COLO668 (cell line): ENCODE measurements around the gene MYT1.

Source experiments
- DNase-seq: peaks from one replicate; lab custom pipeline; 2025; ENCODE audit not compliant: unreplicated experiment; lab: John Stamatoyannopoulos, UW

The MYT1 gene

DNA sequence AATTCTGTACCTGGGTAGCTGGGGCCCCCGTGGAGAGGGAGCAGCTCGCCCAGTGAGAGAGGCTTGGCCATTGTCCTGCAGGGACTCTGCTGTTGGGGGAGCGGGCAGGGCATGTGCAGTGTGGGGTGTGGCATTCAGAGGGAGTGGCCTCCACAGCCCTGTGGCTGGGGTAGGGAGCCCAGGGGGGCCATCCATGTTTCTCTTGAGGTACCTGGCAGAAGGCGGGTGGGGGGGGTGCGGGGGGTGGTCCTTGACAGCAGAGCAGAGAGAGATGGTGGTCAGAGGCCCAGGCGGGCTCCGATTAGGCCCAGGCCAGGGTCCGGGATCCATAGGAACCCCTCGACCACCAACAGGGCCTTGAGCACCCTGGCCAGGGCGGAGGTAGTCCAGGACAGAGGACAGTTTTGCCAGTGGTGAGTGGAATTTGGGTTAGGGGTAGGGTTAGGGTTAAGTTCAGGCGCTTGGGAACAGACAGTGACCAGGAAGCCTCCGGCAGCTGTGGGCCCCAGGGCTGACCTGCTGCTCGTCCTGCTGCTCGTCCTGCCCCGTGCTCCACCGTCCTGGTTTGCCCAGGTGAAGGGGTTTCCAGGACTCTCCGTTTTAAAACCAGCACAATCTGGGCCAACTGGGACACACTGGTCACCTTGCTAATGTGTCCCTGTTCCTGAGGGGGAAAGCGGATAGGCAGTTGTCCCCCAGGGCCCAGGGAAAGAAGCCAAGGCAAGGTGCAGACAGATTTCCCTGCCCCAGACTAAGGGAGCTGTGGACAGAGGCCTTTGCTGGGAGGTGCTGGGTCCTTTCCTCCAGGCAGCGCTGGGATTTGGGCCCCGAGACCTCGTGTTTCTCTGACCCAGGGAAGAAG, 24.8 kb upstream of the MYT1 start:
- no peak for DNase-seq

DNA sequence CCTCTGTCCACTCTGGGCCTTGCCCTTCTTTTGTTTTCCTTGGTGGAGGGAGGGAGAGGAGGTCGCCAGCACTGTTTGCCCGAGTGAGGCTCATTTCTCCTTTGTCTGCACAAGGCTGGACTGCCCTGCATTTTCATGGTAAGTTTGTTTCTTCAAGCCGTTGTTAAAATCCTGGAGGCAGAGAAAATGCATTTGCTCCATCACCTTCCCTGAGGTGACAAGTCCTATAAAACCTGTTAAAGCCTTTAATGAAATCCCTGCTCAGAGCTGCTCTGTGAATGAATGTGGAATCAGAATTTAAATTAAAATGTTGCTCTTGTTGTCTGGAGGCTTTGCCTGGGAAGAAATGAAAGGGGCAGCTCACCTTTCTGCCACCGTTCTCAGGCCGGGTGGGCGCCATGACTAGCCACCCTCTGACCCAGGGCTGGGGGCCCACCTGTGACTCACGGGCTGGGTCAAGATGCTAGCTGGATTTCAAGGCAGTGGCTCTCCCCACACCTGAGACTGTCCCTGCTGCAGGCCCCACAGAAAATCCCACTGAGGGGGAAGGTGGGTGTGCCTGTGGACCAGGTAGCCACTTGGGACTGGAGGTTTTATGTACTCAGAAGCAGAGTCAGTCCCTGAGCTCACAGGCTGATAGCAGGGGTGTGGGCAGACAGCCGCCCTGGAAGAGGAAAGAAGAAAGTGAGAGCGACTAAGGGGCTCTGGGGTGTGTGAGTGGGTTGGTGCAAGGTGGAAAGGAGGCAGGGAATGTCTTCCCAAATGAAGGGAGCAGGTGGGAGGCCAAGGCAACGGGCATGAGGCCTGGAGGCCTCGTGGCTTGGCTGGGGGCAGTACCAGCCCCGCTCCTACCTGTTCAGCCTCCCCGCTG, 24.0 kb upstream of the MYT1 start:
- DNase-seq = no peak

DNA sequence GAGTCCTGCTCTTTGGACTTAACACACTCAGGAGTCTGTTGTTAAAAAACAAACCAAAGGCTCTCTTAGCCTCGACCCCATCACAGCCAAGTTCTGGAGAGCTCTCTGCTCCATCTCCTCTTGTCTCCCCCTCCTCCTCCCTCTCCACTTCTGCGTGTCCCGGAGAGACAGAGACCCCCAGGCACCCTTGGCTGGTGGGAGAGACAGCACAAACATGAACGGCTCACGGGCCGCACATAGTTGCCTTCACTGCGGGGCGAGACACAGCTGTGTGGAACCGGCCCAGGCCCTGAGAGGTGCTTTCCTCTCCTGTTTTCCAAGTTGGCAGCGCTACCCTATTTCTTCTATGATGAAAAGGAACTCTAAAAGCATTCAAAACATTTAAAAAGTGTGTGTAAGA, 23.3 kb upstream of the MYT1 start:
- DNase-seq = no peak

DNA sequence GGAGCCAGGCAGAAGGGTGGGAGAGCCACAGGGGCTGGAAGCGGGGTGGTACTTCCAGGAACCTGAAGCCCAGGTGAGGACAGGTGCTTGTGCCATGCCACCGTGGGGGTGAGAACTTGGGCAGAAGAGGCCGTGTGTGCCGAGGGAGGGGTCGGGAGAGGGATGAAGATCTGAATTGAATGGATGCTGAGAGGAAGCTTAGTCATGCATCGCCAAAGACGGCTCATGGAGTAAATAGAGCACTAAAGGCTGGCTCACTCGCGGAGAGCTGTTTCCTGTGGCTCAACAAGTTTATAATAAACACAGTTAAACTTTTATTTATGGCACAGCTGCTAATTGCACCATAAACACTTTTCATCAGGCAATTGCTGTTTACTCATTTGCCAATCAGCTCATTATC, 21.7 kb upstream of the MYT1 start:
- peak; percentile 78 for DNase-seq

DNA sequence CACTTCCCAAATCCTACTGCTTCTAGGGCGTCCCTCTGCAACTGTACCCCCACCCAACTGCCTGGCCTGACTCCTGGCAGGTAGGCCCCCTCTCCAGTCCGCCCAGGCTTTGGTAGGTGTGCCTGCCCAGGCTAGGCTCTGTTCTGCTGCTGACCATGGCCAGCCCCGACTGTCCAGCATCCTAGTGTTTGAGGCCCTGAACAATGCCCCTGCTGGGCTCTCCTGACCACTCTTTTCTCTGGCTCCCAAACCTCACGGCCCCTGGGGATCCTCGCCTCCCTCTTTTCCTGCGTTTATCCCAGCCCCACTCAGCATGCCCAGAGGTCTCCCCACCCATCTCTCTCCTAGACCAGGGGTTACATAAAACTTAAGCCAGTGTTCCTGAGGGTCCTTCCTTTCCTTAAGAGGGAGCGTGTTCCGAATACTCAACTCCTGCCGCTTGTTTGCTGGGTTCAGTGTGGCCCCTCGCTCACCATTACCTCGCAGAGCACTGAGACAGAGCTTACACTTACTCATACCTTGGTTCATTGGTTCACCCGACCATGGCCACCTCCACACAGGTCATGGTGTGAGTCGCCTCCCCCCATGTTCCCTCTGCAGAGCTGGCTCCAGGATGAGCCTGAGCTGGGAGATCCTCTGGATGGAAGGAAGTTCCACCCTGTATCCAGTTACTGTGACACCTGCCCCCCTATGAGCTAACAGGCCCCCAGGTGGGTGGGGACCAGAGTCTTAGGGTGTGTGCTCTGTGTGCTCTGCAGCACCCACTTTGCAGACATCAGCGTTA, 21.0 kb upstream of the MYT1 start:
- DNase-seq = no peak

DNA sequence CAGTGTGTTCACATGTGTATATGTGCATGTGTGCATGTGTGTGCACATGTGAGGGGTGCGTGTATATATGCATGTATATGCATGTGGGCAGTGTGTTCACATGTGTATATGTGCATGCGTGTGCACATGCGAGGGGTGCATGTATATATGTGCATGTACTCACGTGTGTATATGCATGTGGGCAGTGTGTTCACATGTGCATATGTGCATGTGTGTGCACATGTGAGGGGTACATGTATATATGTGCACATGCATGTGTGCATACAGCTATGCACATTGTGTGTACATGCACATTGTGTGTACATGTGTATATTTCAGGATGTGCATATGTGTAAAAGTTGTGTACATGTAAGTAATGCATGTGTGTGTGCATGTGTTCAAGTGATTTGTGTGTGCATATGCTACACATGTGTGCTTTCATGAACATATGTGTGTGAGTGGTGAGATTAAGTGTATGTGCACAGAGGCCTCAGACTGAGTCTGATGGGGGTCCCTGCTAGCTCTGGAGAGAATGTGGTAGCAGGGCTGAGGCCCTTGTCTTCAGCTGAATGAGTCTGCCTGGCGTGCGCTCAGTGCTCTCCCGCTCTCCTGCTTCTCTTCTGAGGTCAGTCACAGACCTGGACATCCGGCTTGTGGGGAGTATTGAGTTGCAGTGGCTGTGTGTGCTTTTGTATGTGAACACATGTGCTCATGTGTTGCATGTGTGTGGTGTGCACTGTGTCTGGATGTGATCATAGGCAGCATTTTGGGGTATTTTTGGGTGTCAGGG, 19.9 kb upstream of the MYT1 start:
- no peak for DNase-seq

DNA sequence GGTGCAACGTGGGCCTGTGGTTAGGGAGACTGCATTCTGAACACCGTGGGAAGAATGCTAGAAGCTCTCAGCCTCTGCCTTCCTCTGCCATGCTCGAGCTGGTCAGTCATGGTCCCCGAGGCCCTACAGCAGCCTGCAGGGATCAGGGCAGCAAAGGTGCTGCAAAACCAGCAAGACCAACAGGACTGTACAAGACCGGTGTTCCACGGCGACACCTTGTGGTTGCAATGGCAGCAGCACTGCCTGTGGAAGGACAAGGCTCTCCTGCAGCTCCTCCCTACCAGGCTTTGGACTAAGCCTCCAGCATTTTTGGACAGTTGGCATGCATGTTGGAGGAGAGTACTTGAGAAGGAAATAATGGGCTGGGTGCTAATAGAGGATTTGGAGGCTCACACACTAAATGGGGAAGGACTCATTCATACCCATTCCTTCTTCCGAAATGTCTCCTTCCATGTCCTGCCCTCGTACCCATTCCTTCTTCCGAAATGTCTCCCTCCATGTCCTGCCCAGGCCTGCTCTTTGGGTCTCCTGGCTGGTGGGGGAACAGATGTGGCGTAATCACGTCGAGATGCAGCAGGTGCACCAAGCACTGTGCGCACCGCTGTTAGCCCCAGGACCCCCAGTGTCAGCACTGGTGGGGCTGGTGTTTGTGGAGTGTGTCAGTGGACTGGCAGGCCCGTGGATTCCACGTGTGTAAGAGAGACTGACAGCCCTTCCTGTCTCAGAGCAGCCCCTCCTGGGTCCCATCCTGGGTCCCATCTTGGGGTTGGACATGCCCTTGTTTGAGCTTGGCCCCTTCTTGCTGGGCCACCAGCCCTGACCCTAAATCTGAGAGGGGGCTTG, 18.6 kb upstream of the MYT1 start:
- peak; percentile 17 for DNase-seq

DNA sequence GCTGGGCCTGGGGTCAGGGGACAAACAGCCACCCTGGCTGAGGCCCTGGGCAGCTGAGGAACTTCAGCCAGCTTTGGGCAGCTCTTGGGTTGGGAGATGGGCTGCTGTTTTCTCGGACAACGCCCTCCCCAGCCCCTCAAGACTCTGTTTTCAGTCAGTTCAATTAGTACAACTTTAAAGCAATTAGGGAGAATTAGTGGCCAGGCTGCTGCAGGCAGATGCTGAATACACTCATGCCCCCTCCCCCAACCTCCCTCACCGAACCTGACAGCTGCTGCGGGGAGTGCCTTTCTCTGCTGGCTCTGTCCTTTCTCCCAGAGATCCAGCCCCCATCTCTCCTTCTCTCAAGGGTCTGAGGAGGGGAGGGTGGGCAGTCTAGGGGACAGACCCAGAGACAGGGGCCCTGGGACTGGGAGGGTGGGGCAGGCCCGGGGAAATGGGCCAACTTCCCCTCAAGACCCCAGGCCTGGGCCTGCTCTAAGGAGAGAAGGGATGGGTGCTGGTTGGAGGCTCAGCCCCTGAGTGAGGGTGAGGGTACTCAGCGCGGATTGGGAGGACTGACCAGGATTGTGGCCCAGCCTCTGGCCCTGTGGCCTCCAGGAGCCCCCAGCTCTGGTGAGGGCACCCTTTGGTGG, 17.8 kb upstream of the MYT1 start:
- DNase-seq = peak; percentile 58

DNA sequence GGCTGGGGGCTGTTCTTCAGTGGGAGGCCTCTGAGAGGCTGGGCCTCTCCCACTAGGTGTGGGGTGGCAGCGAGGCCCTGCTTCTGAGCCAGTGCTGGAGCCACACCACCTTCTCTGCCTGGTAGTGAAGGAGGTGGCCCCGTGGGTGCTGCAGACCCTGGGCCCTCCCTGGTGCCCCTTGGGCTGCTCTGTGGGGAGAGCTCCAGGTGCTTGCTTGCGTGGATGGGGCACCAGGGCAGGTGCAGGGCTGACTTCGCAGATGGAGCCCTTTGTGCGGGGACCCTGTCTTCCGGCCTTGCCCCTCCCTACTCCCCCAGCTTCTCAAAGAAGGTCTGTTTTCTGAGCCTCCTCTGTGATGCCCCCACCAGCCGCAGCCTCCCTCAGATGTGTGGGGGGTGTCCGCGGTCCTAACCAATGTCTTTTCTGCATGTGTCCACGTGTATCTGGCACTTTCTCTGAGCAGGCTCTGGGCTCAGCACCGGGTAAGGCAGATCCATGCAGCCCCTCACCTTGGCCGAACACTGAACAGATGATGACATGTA, 17.2 kb upstream of the MYT1 start:
- no peak for DNase-seq

DNA sequence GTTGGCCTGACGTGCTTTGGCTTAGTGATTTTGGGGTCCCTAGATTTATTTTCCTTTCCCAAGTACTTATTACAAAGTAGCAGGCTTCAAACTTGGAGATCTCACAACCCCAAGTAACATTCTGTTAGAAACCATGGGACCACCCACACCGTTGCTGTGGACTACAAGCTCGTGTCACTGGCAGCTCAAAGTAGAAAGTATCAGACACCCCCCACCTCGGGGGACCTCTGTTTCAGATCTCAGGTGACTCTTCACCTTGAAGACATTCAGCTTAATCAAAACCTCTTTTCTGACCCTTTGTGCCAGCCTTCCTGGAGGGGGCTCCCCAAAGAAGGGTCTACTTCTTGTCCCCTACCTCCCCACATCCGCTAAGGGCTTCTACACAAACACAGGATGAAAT, 15.7 kb upstream of the MYT1 start:
- DNase-seq = no peak

DNA sequence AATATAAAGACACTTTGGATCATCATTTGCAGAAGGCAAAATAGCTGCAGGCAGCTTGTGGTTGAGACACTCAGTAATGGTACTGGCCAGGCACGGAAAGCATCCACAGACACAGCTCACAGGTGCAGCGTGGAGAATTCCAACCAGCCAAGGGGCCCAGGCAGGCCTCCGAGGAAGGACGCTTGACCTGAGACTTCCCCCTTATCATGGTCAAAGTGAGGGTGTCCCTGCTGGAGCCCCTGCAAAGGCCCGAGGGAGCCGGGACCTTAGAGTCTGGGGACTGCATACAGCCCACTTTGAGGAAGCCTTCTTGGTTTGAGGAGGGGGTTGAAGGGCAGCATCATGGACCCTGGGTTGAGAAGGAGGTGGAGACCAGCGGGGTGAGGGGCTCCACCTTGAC, 15.1 kb upstream of the MYT1 start:
- DNase-seq = no peak

DNA sequence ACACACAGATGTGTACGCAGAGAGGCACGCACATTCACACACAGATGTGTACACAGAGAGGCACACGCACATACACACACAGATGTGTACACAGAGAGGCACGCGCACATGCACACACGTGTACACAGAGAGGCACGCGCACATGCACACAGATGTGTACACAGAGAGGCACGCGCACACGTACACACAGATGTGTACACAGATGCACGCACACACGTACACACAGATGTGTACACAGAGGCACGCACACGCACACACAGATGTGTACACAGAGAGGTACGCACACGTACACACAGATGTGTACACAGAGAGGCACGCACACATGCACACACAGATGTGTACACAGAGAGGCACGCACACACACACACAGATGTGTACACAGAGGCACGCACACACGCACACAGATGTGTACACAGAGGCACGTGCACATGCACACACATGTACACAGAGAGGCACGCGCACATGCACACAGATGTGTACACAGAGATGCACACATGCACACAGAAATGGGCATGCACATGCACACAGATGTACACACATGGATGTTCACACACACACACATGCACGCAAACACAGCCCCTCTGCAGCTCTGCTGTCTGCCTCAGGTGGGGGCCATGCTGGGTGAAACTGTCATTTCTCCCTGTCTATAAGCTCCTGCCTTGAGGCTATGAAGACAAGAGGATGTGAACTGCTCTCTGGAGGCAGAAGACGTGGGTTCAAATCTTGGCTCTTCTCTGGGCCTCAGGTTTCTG, 14.3 kb upstream of the MYT1 start:
- no peak for DNase-seq

DNA sequence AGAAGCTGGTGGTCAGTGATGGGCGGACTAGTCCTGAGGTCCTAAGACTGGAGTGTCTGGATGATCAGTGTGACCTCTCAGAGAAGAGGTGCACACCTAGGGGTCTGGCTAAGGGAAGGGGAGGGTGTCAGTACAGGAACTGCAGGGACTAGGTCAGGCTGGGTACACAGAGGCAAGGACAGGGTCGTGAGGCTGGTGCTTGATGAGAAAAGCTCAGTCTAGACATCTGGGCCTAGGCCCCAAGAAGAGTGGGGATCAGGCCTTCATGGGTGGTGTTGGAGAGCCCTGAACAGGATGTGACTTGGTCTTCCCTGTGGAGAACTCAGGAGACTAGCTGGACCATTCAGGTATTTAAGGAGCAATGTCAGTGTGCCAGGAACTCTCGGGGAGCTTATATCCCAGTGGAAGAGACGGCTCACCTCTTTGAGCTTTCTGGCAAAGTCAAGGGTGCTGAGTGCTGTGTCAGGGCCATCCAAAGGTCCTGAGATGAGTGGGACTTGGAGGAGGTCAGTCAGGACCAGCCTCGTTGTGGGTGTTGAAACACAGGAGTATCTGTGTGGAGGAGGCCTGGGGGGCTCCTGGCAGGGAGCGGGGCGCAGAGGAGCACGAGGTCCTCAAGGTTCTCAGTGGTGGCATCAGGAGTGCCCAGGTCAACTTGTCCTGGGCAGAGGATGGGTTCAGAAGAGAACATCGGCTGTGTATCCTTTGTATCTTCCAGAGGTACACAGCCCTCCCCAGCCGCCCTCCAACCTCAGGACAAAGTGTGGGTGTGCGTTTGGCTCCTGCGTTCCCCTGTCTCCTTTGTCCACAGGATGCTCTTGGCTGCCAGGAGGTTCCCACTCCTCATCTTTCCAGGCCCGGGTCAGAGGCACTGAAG, 13.3 kb upstream of the MYT1 start:
- no peak for DNase-seq

DNA sequence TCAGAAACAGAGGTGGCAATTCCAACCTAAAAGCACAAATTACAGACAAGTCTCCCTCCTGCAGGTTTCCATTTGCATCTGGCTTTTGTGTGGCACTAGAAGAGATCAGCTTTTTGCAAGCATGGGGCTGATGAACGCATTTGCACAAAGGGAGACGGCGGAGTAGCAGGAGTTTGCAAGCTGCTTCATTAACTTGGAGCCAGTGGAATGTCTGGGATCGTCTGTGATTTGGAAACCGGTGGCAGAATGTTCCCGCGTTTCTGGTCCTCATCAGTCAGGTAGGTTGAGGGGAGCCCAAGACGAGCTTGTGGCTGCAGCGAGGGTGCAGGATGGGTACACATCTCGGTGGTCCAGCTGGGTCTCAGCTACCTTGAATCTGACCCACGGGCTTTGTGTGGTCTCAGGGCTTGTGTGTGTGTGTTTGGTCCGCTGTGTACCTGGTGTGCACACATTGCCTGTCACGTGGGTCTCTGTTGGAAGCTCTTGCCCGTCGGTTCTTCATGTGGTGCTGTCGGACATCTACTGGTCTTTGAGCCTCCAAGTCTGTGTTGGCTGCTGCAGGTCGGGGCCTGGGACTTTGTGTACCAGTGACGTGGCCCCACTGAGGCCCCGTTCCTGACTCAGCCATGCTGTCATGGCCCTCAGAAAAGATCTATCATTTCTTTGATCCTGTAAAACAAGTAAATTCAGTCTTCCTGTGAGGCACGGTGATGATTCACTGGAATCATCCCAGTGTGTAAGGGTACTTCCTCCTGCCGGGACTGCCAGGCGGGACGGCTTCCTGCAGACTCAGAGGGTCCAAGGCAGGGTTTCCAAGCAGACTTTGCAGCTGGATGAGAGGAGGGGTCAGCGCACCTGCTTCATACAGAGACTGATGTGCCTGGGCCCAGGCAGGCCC, 12.4 kb upstream of the MYT1 start:
- no peak for DNase-seq

DNA sequence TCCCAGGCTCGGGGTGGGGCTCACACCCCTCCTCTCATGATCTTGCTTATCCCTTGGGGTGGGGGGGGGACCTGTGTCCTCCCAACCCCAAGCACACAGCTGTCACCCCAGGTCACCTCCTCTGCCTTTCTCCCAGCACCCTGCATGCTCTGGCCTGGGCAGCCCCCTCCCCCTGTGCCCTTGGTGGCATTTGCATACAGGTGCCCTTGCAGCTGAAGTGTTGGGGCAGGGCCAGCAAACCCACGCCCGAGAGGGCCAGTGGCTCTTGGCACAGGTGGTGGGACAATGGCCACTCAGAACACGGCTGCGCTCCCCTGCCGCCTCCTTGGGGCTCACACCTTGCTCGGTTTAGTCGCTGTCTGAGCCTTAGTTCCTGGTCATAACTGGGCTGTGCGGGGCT, 11.3 kb upstream of the MYT1 start:
- peak; percentile 95 for DNase-seq

DNA sequence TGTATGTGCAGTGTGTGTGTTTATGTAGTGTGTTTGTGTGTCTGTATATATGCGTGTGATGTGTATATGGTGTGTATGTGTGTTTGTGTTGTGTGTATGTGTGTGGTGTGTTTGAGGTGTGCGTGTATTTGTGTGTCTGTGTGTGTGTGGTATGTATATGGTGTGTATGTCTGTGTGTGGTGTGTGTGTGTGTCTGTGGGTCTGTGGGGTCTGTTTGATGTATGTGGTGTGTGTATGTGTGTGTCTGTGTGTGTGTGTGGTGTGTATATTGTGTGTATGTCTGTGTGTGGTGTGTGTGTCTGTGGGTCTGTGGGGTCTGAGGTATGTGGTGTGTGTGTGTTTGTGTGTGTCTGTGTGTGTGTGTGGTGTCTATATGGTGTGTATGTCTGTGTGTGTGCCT, 10.8 kb upstream of the MYT1 start:
- no peak for DNase-seq
